Uterus (tissue), 4 donors: ENCODE measurements around the gene CEMIP. TPM values are rescaled to one million over a fixed set of nuclear protein-coding genes. Genes with fewer than 3 reads are reported as not detected.

Experiments
- DNase-seq, 2 donors: peaks; one replicate each; pipeline ENCODE4 v3.0.0-alpha.2; 2019 to 2020
- H3K27ac ChIP-seq, 2 donors: fragments of 200-600 bp; sonication (generic); 1 replicate in 1 of 2; 2 replicates in 1 of 2; pipeline ENCODE4 v1.5.1; 2016 to 2018
- H3K27me3 ChIP-seq, 2 donors: fragments of 200-600 bp; sonication (generic); one replicate each; pipeline ENCODE4 v1.5.1; 2018 to 2019; ENCODE audit warnings: control low read depth in 1 of 2
- H3K36me3 ChIP-seq, 2 donors: fragments of 200-600 bp; sonication (generic); one replicate each; pipeline ENCODE4 v1.5.1; 2019; ENCODE audit warnings: control low read depth in 1 of 2
- H3K4me1 ChIP-seq, 2 donors: fragments of 200-600 bp; sonication (generic); one replicate each; pipeline ENCODE4 v1.5.1; 2018 to 2019; ENCODE audit warnings: control low read depth in 1 of 2
- H3K4me3 ChIP-seq, 2 donors: fragments of 200-600 bp; sonication (generic); 1 replicate in 1 of 2; 2 replicates in 1 of 2; pipeline ENCODE4 v1.5.1; 2018 to 2019; ENCODE audit warnings: mild to moderate bottlenecking in 1 of 2
- H3K9me3 ChIP-seq, 2 donors: fragments of 200-600 bp; sonication (generic); one replicate each; pipeline ENCODE4 v1.5.1; 2019; ENCODE audit warnings: control low read depth in 1 of 2
- CTCF ChIP-seq, 4 experiments: fragments of 200-600 bp in 2 of 4; fragments of 450-650 bp in 2 of 4; sonication (generic) in 2 of 4; IDR thresholded peaks; one replicate each; pipeline ENCODE4 v1.5.1; 2016 to 2019; ENCODE audit warnings: antibody characterized with exemption in 4 of 4, mild to moderate bottlenecking in 2 of 4, moderate library complexity in 1 of 4
- POLR2A ChIP-seq, 2 donors: fragments of 450-650 bp; IDR thresholded peaks; one replicate each; pipeline ENCODE4 v1.6.1; 2016; ENCODE audit warnings: antibody characterized with exemption in 2 of 2, mild to moderate bottlenecking in 1 of 2, moderate library complexity in 1 of 2
- intact Hi-C: fragments of 100-400 bp; cut with DNase I; formaldehyde crosslinking; loops from one replicate; pipeline ENCODE4 v1.15.1; 2023; ENCODE audit warnings: low total_unique reads
- total RNA-seq, 4 donors: library from RNA; depleted of rRNA in 3 of 4; stranded (reverse); fragments of >200 nt in 3 of 4; gene quantifications; one replicate each; pipeline versions ENCODE4 v1.1.0 to v1.2.4, GENCODE V29; 2014 to 2023
- donor health status: DM: yes; HTN: yes; CAD: no.

CEMIP gene
- total RNA-seq, 4 donors from 2014 or later: under 0.01 to 1.9 (median 1.1) TPM

GRCh38 chr15:80920271-80920699 is 141.1 kb downstream of the CEMIP start:
- intact Hi-C loops: no loop called here
- Histone ChIP-seq H3K27me3 (no peaks in the 10 kb centered on the region), H3K4me1 (no peaks in the 10 kb centered on the region), H3K9me3 (no peaks in the 10 kb centered on the region), H3K4me3 (no peak overlapping the region), H3K27ac (no peak overlapping the region), H3K36me3 (no peaks in the 10 kb centered on the region)
- no peak for DNase-seq
- no peak for TF ChIP-seq CTCF (IDR thresholded peaks at IDR 0.05)
- no peak for TF ChIP-seq POLR2A (IDR thresholded peaks at IDR 0.05)

GRCh38 chr15:80921736-80922410 is 142.7 kb downstream of the CEMIP start:
- no peaks in the 10 kb centered on the region for H3K4me1 ChIP-seq
- H3K36me3 ChIP-seq: no peaks in the 10 kb centered on the region

GRCh38 chr15:80923668-80924067 is 144.5 kb downstream of the CEMIP start:
- intact Hi-C loops: no loop called here
- no peak for TF ChIP-seq CTCF (IDR thresholded peaks at IDR 0.05)
- no peak for TF ChIP-seq POLR2A (IDR thresholded peaks at IDR 0.05)

More at GRCh38 chr15:80921736-80922410, 142.7 kb downstream of the CEMIP start:
- intact Hi-C loops: no loop called here
- Histone ChIP-seq H3K27ac (no peak overlapping the region), H3K9me3 (no peaks in the 10 kb centered on the region), H3K4me3 (no peak overlapping the region), H3K27me3 (no peaks in the 10 kb centered on the region)
- no peak for DNase-seq
- TF ChIP-seq CTCF (IDR thresholded peaks at IDR 0.05) (no peak), POLR2A (IDR thresholded peaks at IDR 0.05) (no peak)

GRCh38 chr15:80924278-80924677 is 145.1 kb downstream of the CEMIP start:
- H3K9me3 ChIP-seq: no peaks in the 10 kb centered on the region
- intact Hi-C loops: no loop called here
- no peak overlapping the region for H3K27ac ChIP-seq
- TF ChIP-seq CTCF (IDR thresholded peaks at IDR 0.05) (no peak), POLR2A (IDR thresholded peaks at IDR 0.05) (no peak)
- no peaks in the 10 kb centered on the region for H3K4me1 ChIP-seq
- no peaks in the 10 kb centered on the region for H3K36me3 ChIP-seq
- no peak overlapping the region for H3K4me3 ChIP-seq
- no peak for DNase-seq
- no peaks in the 10 kb centered on the region for H3K27me3 ChIP-seq

More at GRCh38 chr15:80923668-80924067, 144.5 kb downstream of the CEMIP start:
- Histone ChIP-seq H3K27ac (no peak overlapping the region), H3K4me1 (no peaks in the 10 kb centered on the region), H3K36me3 (no peaks in the 10 kb centered on the region), H3K9me3 (no peaks in the 10 kb centered on the region), H3K4me3 (no peak overlapping the region), H3K27me3 (no peaks in the 10 kb centered on the region)
- DNase-seq: no peak

- no peak for DNase-seq
- TF ChIP-seq CTCF (IDR thresholded peaks at IDR 0.05): no peak
- no peak for TF ChIP-seq POLR2A (IDR thresholded peaks at IDR 0.05)
- intact Hi-C loops: no loop called here
- H3K9me3 ChIP-seq: no peaks in the 10 kb centered on the region
- no peaks in the 10 kb centered on the region for H3K27me3 ChIP-seq
- no peaks in the 10 kb centered on the region for H3K36me3 ChIP-seq
- no peaks in the 10 kb centered on the region for H3K4me1 ChIP-seq
- no peak overlapping the region for H3K4me3 ChIP-seq
- H3K27ac ChIP-seq: no peak overlapping the region
Measured at GRCh38 chr15:80925597-80926059, 146.5 kb downstream of the CEMIP start.
